Anterior cingulate cortex (tissue), 58 donors: ENCODE results near the gene DUS3L.
"Not testable (repeated sequence)": the region's sequence is repeated elsewhere in the genome, so short reads cannot be mapped to it uniquely, and the experiment has no call there.

Source experiments
- DNase-seq, 58 donors: peaks; one replicate each; lab custom pipeline; 2025; lab: John Stamatoyannopoulos, UW

Gene DUS3L

GRCh38 chr19:5780916-5781315 lies 10.0 kb downstream of the DUS3L start:
- peak in 4 of 58 donors; percentile 20 to 42 (median 30) for DNase-seq

DNA sequence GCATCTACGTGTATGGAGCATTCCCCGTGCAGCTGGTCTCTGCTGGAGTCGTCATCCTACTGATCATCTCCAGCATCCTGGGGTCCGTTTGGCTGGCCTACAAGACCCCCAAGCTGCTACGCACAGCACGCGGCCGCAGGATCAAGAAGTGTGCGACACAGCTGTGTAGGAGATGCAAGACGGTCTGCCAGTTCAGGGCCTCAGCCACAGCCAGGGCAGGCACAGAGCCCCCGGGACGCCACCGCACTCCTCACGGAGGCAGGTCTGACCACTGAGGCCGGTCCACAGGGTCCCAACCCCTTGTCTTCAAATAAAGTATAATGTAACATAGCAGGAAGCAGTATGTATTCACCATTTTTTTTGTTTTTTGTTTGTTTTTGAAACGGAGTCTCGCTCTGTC lies 12.6 kb downstream of the DUS3L start:
- DNase-seq = no peak

DNA sequence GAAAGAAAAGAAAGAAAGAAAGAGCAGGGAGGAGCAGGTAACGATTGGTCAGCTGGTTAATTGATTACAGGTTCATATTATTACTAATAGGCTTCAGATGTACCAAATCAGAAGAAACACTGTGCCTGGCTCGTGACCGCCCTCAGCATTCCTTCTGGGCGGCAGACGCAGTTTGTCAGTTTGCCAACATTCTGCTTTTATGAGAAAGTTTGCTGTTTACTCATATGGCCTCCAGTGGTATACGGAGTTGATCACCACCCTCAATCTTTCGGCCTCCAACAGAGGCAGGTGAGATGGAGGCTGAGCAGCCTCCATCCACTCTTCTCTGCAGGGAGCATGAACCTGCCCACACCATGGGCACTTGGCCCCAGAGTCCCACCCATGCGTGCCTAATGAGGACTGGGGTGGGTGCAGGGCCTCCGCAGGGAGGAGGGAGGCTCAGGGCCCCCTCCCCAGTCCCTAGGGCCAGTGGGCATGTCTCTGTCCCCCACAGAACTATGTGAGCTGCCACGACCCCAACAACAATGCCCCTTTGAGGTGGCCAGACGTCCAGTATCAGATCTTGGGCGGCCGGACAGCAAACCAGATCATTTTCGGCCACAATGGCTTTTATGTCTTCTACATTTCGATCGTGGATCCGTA lies 15.2 kb downstream of the DUS3L start:
- DNase-seq = no peak

GRCh38 chr19:5774921-5775320 lies 16.0 kb downstream of the DUS3L start:
- DNase-seq = no peak

DNA sequence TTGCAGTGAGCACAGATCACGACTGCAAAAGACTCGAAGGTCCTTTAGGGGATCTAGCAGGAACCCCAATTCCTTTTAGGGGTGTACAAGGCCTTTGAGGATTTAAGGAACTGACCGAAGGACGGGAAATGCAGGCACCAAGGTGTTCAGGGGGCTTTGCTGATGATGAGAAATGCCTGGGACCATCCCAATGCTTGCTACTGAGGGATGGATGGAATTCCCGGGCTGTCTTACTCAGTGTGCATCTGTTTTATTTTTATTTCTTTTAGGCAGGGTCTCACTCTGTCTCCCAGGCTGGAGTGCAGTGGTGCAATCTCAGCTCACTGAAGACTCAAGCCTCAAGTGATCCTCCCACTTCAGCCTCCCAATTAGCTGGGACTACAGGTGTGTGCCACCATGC lies 17.7 kb downstream of the DUS3L start:
- DNase-seq = no peak

- DNase-seq = no peak
Measured at GRCh38 chr19:5772416-5772815, 18.5 kb downstream of the DUS3L start.

DNA sequence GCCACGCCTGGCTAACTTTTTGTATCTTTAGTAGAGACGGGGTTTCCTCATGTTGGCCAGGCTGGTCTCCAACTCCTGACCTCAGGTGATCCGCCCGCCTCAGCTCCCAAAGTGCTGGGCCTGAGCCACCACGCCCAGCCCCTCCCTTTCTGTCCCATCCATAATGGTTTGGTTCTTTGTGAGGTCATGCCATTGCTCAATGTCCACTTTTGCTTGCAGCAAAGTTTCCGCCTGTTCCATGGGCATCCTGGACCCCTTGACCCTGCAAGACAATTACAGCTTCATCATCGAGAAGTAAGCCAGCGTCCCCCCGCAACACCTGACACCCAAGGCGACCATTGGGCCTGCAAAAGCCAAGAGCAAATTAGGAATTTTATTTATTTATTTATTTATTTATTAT lies 23.0 kb downstream of the DUS3L start:
- no peak for DNase-seq

GRCh38 chr19:5765220-5765619 lies 25.7 kb downstream of the DUS3L start:
- DNase-seq = no peak

- DNase-seq = no peak
Measured at GRCh38 chr19:5762608-5763217, 28.2 kb downstream of the DUS3L start.

DNA sequence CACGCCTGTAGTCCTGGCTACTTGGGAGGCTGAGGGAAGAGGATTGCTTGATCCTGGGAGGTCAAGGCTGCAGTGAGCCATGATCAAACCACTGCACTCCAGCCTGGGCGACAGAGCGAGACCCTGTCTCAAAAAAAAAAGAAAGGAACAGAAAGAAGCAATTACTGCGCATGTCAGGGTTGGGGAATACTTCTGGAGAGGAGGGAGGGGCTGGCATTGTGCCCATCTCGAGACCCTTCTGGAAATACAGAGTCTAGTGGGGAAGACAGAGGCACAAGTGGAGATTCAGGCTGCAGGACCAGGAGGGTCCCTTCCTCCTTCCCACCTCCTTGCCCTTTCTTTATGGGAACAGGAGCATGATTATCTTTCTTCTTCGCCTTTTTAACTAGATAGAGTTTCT lies 37.2 kb downstream of the DUS3L start:
- no peak for DNase-seq

- no peak for DNase-seq
Measured at GRCh38 chr19:5751709-5752108, 39.3 kb downstream of the DUS3L start.

GRCh38 chr19:5749505-5749904 lies 41.5 kb downstream of the DUS3L start:
- no peak for DNase-seq

GRCh38 chr19:5748920-5749319 lies 42.0 kb downstream of the DUS3L start:
- DNase-seq = not testable (repeated sequence)

DNA sequence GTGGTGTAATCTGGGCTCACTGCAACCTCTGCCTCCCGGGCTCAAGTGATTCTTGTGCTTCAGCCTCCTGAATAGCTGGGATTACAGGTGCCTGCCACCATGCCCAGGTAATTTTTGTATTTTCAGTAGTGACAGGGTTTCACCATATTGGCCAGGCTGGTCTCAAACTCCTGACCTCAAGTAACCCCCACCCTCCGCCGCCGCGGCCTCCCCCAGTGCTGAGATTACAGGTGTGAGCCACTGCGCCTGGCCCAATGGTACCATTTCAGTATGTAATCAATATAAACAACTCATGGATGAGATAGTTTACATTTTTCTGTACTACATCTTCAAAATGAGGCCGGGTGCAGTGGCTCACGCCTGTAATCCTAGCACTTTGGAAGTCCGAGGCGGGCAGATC lies 46.0 kb downstream of the DUS3L start:
- not testable (repeated sequence) for DNase-seq

- DNase-seq = no peak
Measured at GRCh38 chr19:5743630-5744029, 47.3 kb downstream of the DUS3L start.

DNA sequence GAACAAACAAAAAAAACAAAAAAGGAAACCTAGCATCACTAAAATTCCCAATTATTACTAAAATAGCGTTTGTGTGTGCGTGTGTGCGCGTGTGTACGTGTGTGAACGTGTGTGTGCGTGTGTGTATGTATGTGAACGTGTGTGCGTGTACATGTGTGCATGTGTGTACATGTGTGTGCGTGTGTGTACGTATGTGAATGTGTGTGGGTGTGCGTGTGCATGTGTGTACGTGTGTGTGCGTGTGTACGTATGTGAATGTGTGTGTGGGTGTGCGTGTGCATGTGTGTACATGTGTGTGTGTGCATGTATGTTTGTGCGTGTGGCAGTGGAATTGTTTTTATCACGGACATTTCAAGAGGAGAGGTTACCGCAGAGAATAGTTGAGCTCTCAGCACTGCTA lies 48.9 kb downstream of the DUS3L start:
- no peak for DNase-seq

DNA sequence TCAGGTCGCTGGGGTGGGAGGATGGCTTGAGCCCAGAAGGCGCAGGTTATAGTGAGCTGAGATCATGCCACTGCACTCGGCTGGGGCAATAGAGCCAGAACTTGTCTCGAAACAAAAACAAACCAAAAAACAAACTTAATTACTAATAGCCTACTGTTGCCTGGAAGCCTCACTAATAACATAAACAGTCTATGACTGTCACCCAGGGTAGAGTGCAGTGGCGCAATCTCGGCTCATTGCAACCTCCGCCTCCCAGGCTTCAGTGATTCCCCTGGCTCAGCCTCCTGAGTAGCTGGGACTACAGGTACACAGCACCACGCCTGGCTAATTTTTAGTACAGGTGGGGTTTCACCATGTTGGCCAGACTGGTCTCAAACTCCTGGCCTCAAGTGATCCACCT lies 52.5 kb downstream of the DUS3L start:
- DNase-seq = no peak
